Measurements from ENCODE around the gene ASIC2.

GRCh38 chr17:33334703-33335102 lies 41.6 kb upstream of the ASIC2 start:
- TF ChIP-seq REST (IDR thresholded peaks at IDR 0.05; ENCODE audit: unreplicated experiment) (no peak), EZH2 (IDR thresholded peaks at IDR 0.05; ENCODE audit: low read depth, unreplicated experiment) (no peak), CTCF (conservative IDR thresholded peaks at IDR 0.05; ENCODE audit: low read depth in 2 of 2) (no peak), POLR2AphosphoS5 (IDR thresholded peaks at IDR 0.05; ENCODE audit: low read depth) (no peak), EZH2phosphoT487 (IDR thresholded peaks at IDR 0.05; ENCODE audit: unreplicated experiment) (no peak), JUNB (IDR thresholded peaks at IDR 0.05; ENCODE audit: unreplicated experiment) (no peak), CREB1 (CRISPR knock-in tag; IDR thresholded peaks at IDR 0.05; ENCODE audit: low read depth) (no peak), ZNF114 (CRISPR knock-in tag; IDR thresholded peaks at IDR 0.05) (no peak), ETS1 (IDR thresholded peaks at IDR 0.05) (no peak)
